AG09309 (cell line): ENCODE data around the gene ADPRS.

ENCODE experiments used
- DNase-seq: peaks from one replicate; pipeline ENCODE4 v3.0.0-alpha.2; 2010; ENCODE audit warnings: low read depth
- H3K4me3 ChIP-seq: 2 replicates; pipeline ENCODE4 v1.5.1; 2011; ENCODE audit warnings: mild to moderate bottlenecking, low read depth, low read length, moderate library complexity; ENCODE audit not compliant: control insufficient read depth
- TF ChIP-seq, protein P1 (sequence below): IDR thresholded peaks from 2 replicates; pipeline ENCODE4 v1.5.1; 2011; ENCODE audit warnings: mild to moderate bottlenecking, low read depth, low read length, inconsistent platforms; ENCODE audit not compliant: insufficient read depth, control insufficient read depth; ENCODE audit errors: missing control alignments

Gene ADPRS

DNA sequence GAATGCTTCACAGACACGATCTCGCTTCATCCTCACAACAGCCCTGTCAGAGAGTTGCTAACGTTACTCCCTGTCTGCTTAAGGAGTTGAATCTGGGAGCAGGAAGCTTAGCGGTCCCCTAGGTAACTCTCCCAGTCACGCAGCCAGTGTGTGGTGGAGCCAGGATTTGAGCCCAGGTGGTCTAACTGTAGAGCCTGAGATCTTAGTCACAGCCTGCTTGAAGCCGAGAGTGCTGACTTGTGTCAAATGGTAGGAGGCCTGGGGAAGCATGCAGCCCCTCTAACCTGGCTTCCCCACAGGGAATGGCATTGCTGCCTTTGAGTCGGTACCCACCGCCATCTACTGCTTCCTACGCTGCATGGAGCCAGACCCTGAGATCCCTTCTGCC lies 4.1 kb downstream of the ADPRS start:
- no peak for DNase-seq
- TF ChIP-seq, protein P1, sequence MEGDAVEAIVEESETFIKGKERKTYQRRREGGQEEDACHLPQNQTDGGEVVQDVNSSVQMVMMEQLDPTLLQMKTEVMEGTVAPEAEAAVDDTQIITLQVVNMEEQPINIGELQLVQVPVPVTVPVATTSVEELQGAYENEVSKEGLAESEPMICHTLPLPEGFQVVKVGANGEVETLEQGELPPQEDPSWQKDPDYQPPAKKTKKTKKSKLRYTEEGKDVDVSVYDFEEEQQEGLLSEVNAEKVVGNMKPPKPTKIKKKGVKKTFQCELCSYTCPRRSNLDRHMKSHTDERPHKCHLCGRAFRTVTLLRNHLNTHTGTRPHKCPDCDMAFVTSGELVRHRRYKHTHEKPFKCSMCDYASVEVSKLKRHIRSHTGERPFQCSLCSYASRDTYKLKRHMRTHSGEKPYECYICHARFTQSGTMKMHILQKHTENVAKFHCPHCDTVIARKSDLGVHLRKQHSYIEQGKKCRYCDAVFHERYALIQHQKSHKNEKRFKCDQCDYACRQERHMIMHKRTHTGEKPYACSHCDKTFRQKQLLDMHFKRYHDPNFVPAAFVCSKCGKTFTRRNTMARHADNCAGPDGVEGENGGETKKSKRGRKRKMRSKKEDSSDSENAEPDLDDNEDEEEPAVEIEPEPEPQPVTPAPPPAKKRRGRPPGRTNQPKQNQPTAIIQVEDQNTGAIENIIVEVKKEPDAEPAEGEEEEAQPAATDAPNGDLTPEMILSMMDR: no peak

GRCh38 chr1:36093226-36093625 lies 4.5 kb downstream of the ADPRS start:
- no peak for DNase-seq
- H3K4me3 ChIP-seq: no peak overlapping the region
- TF ChIP-seq, protein P1: no peak

More for the DNA sequence above, 4.1 kb downstream of the ADPRS start:
- H3K4me3 ChIP-seq: no peak overlapping the region

GRCh38 chr1:36093929-36094328 lies 5.2 kb downstream of the ADPRS start:
- no peak for DNase-seq
- no peak overlapping the region for H3K4me3 ChIP-seq
- TF ChIP-seq, protein P1: no peak

DNA sequence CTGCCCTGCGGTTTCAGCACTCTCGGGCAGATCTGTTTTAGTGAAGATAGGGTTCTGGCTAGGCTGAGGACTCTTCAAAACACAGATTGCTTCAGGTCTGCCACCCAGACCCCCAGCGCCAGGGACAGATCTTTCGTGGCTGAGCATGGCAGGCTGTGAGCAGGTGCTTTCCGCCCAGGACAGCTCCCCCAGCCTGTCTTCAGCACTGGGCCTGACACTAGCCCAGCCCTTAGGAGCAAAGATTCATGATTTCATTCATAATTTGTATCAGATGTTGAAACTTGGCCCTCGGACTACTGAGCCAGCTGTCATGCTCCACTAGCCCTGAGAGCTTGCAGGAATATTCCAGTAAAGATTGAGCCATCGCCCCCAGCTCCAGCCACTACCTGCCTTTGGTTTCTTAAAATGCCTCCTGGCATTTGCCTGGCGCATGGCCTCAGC lies 5.9 kb downstream of the ADPRS start:
- TF ChIP-seq, protein P1: no peak
- no peak overlapping the region for H3K4me3 ChIP-seq
- no peak for DNase-seq

GRCh38 chr1:36095760-36096405 lies 7.2 kb downstream of the ADPRS start:
- H3K4me3 ChIP-seq: no peak overlapping the region
- TF ChIP-seq, protein P1: no peak
- no peak for DNase-seq

DNA sequence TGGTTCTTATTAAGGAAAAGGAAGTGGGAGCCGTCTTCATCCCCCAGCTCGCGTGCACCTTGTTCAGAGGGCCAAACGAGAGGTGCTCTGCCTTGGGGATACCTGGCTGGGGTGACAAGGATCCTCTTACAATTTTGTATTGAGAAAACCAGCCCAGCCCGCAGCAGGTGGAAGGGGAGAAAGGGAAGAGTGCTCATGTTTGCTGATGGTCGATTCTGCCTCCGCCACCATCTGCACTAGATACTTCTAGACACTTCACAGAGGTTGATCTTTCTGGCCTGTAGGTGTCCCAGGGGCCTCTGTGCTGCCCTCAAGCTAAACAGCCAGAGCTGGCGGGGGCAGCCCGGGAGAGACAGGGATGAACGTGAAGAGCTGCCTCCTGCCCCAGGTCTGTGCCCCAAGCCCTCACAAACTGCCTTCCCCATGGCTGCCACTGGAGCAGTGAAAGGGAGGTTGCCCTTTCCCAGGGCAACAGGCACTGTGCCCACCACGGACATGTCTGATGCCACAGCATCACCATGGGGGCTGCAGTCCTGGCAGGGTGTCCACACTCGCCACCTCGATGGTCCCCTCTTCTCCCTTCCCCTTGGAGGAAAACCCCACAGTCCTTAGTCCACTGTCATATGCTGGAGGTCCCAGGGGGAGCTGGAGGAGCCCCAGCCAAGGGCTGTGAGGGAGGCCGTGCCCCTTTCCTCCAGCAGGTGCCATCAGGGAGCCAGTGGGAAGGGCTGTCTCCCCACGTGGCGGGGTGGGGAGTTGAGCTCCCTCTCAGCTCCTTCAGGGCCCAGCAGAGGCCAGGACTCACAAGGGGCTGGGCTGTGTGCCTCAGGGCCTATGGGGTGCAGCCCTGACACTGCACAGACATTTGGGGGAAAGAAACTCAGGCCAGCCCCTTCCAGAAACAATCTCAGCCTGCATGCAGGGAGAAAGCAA lies 8.1 kb downstream of the ADPRS start:
- no peak overlapping the region for H3K4me3 ChIP-seq
- no peak for DNase-seq

More for the DNA sequence above, 8.1 kb downstream of the ADPRS start:
- TF ChIP-seq, protein P1: peak; percentile 19
